ENCODE data around the gene RAP1GAP2.
A peak's percentile ranks its signal among the peaks of the same experiment; 100 is the strongest.

The RAP1GAP2 gene

DNA sequence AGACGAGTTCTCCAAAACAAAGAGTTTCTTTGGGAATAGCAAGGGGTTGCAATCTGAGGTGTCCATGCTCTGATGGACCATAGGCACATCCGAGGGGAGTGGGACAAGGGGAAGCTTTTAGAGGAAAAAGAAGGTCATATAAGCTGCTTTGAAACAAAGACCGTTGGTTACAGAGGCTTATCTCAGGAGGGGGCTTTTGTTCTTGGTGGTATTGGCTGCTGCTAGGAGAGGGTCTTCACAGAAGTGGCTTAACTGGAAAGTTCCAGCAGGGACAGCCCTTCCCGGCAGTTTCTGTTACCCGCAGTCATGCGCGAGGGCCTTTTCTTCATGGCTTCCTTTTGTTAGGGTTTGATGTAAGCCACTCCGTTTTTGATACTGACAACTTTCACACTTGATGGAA lies 76.0 kb downstream of the RAP1GAP2 start:
- Histone ChIP-seq H3K27ac (ENCODE audit: low read depth, low read length) (peak overlapping the region; percentile 81), H3K27me3 (ENCODE audit: control insufficient read depth, insufficient read depth, low read length) (no peaks in the 10 kb centered on the region), H3K9ac (ENCODE audit: low read depth, low read length) (peak overlapping the region; percentile 8; the same call in 1 of the 2 replicates), H3K4me1 (ENCODE audit: control insufficient read depth, insufficient read depth, low read length) (peaks cover 50% of the 10 kb centered on the region), H3K36me3 (ENCODE audit: control insufficient read depth, insufficient read depth, low read length) (no peaks in the 10 kb centered on the region), H3K4me3 (ENCODE audit: low read depth, low read length) (no peak overlapping the region), H3K9me3 (ENCODE audit: control insufficient read depth, insufficient read depth, low read length) (no peaks in the 10 kb centered on the region)

GRCh38 chr17:2874189-2874686 lies 78.0 kb downstream of the RAP1GAP2 start:
- no peaks in the 10 kb centered on the region for H3K27me3 ChIP-seq (ENCODE audit: control insufficient read depth, insufficient read depth, low read length)
- no peaks in the 10 kb centered on the region for H3K9me3 ChIP-seq (ENCODE audit: control insufficient read depth, insufficient read depth, low read length)
- H3K9ac ChIP-seq (ENCODE audit: low read depth, low read length): peak overlapping the region; percentile 77
- H3K4me1 ChIP-seq (ENCODE audit: control insufficient read depth, insufficient read depth, low read length): peaks cover 50% of the 10 kb centered on the region
- H3K4me3 ChIP-seq (ENCODE audit: low read depth, low read length): peak overlapping the region; percentile 41
- peak overlapping the region; percentile 96 for H3K27ac ChIP-seq (ENCODE audit: low read depth, low read length)
- H3K36me3 ChIP-seq (ENCODE audit: control insufficient read depth, insufficient read depth, low read length): no peaks in the 10 kb centered on the region

GRCh38 chr17:2875608-2876007 lies 79.4 kb downstream of the RAP1GAP2 start:
- H3K4me1 ChIP-seq (ENCODE audit: control insufficient read depth, insufficient read depth, low read length): peaks cover 48% of the 10 kb centered on the region
- H3K36me3 ChIP-seq (ENCODE audit: control insufficient read depth, insufficient read depth, low read length): no peaks in the 10 kb centered on the region
- no peak overlapping the region for H3K9ac ChIP-seq (ENCODE audit: low read depth, low read length)
- no peaks in the 10 kb centered on the region for H3K27me3 ChIP-seq (ENCODE audit: control insufficient read depth, insufficient read depth, low read length)
- no peak overlapping the region; the same call in 1 of the 2 replicates for H3K4me3 ChIP-seq (ENCODE audit: low read depth, low read length)
- H3K9me3 ChIP-seq (ENCODE audit: control insufficient read depth, insufficient read depth, low read length): no peaks in the 10 kb centered on the region
- no peak overlapping the region for H3K27ac ChIP-seq (ENCODE audit: low read depth, low read length)

GRCh38 chr17:2876467-2876866 lies 80.2 kb downstream of the RAP1GAP2 start:
- Histone ChIP-seq H3K36me3 (ENCODE audit: control insufficient read depth, insufficient read depth, low read length) (no peaks in the 10 kb centered on the region), H3K27ac (ENCODE audit: low read depth, low read length) (no peak overlapping the region), H3K4me3 (ENCODE audit: low read depth, low read length) (no peak overlapping the region)

GRCh38 chr17:2878751-2879254 lies 82.6 kb downstream of the RAP1GAP2 start:
- H3K9me3 ChIP-seq (ENCODE audit: control insufficient read depth, insufficient read depth, low read length): no peaks in the 10 kb centered on the region
- H3K36me3 ChIP-seq (ENCODE audit: control insufficient read depth, insufficient read depth, low read length): no peaks in the 10 kb centered on the region
- H3K27ac ChIP-seq (ENCODE audit: low read depth, low read length): no peak overlapping the region
- peaks cover 42% of the 10 kb centered on the region for H3K4me1 ChIP-seq (ENCODE audit: control insufficient read depth, insufficient read depth, low read length)
- H3K9ac ChIP-seq (ENCODE audit: low read depth, low read length): no peak overlapping the region
- no peak overlapping the region for H3K4me3 ChIP-seq (ENCODE audit: low read depth, low read length)
- H3K27me3 ChIP-seq (ENCODE audit: control insufficient read depth, insufficient read depth, low read length): no peaks in the 10 kb centered on the region

More at GRCh38 chr17:2876467-2876866, 80.2 kb downstream of the RAP1GAP2 start:
- H3K4me1 ChIP-seq (ENCODE audit: control insufficient read depth, insufficient read depth, low read length): peaks cover 44% of the 10 kb centered on the region
- no peaks in the 10 kb centered on the region for H3K27me3 ChIP-seq (ENCODE audit: control insufficient read depth, insufficient read depth, low read length)
- no peaks in the 10 kb centered on the region for H3K9me3 ChIP-seq (ENCODE audit: control insufficient read depth, insufficient read depth, low read length)
- no peak overlapping the region for H3K9ac ChIP-seq (ENCODE audit: low read depth, low read length)

DNA sequence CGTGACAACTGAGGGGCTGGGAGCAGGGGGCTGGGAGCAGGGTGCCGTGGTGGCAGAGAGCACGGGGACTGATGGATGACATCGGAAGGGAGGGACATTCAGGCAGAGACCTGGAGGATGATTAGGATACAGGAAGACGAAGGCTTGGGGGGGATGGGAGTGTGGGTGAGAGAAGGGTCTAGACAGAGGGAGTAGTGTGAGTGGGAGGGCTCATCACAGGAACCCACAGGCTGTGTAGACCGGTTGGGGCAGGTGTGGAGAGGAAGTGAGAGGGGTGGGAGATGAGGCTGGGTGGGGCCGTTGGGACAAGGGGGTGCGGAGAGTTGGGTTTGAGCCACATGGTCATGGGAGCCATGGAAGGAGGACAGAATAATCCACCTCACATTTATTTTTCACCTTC lies 83.8 kb downstream of the RAP1GAP2 start:
- H3K9me3 ChIP-seq (ENCODE audit: control insufficient read depth, insufficient read depth, low read length): no peaks in the 10 kb centered on the region
- H3K27ac ChIP-seq (ENCODE audit: low read depth, low read length): no peak overlapping the region
- H3K36me3 ChIP-seq (ENCODE audit: control insufficient read depth, insufficient read depth, low read length): no peaks in the 10 kb centered on the region

DNA sequence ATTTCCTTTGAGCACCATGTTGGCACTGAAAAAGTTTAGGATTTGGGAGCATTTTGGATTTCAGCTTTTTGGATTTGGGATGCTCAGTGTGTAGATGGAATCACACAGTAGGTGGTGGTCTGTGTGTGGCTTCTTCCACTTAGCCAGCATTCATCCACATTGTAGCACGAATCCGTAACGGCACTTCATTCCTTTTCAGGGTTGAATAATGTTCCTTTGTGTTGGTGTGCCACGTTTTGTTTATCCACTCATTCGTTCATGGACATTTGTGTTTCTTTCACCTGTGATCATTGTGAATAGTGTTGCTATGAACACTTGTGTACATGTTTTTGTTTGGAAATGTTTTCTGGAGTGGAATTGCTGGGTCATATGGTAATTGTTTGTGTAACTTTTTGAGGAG lies 85.1 kb downstream of the RAP1GAP2 start:
- no peaks in the 10 kb centered on the region for H3K9me3 ChIP-seq (ENCODE audit: control insufficient read depth, insufficient read depth, low read length)
- H3K4me3 ChIP-seq (ENCODE audit: low read depth, low read length): no peak overlapping the region
- no peak overlapping the region for H3K9ac ChIP-seq (ENCODE audit: low read depth, low read length)
- H3K27me3 ChIP-seq (ENCODE audit: control insufficient read depth, insufficient read depth, low read length): no peaks in the 10 kb centered on the region
- H3K36me3 ChIP-seq (ENCODE audit: control insufficient read depth, insufficient read depth, low read length): no peaks in the 10 kb centered on the region
- no peak overlapping the region for H3K27ac ChIP-seq (ENCODE audit: low read depth, low read length)
- H3K4me1 ChIP-seq (ENCODE audit: control insufficient read depth, insufficient read depth, low read length): peaks cover 34% of the 10 kb centered on the region

More for the DNA sequence above, 83.8 kb downstream of the RAP1GAP2 start:
- no peak overlapping the region for H3K9ac ChIP-seq (ENCODE audit: low read depth, low read length)
- H3K4me1 ChIP-seq (ENCODE audit: control insufficient read depth, insufficient read depth, low read length): peaks cover 38% of the 10 kb centered on the region
- no peaks in the 10 kb centered on the region for H3K27me3 ChIP-seq (ENCODE audit: control insufficient read depth, insufficient read depth, low read length)
- no peak overlapping the region for H3K4me3 ChIP-seq (ENCODE audit: low read depth, low read length)

DNA sequence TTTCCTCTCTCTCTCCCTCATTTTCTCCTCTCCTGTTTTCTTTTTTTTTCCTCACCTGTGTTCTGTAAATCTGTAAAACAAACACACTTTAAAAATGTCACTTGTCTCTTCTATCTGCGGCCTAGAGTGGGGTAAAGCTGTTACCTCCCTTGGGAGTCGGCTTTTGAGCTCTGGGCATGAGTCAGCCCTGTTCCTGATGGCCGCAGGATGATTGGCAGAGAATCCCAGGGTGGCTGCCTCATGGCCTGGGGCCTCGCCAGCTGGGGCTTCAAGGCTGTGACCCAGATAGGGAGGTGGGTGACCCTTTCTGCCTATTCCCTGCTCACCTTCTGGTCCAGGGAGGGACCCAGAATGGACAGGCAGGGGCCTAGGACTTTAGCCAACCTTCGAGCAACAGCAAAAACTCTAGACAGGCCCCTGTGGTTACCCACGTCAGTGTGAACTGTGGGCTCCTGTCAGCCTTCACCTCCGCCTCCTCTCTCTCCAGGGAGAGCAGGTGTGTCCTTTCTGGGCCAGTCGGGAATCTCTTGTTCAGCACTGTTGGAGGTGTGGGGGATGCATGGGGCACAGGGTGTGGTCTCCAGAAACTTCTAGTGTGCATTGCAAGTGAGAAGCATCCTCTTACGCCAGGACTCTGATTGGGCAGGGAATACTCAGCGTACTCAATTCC lies 87.4 kb downstream of the RAP1GAP2 start:
- H3K27ac ChIP-seq (ENCODE audit: low read depth, low read length): peak overlapping the region; percentile 68
- H3K36me3 ChIP-seq (ENCODE audit: control insufficient read depth, insufficient read depth, low read length): no peaks in the 10 kb centered on the region
- H3K27me3 ChIP-seq (ENCODE audit: control insufficient read depth, insufficient read depth, low read length): no peaks in the 10 kb centered on the region
- H3K9me3 ChIP-seq (ENCODE audit: control insufficient read depth, insufficient read depth, low read length): no peaks in the 10 kb centered on the region
- no peak overlapping the region for H3K4me3 ChIP-seq (ENCODE audit: low read depth, low read length)
- H3K9ac ChIP-seq (ENCODE audit: low read depth, low read length): no peak overlapping the region
- peaks cover 24% of the 10 kb centered on the region for H3K4me1 ChIP-seq (ENCODE audit: control insufficient read depth, insufficient read depth, low read length)

- Histone ChIP-seq H3K9ac (ENCODE audit: low read depth, low read length) (no peak overlapping the region), H3K36me3 (ENCODE audit: control insufficient read depth, insufficient read depth, low read length) (no peaks in the 10 kb centered on the region), H3K27ac (ENCODE audit: low read depth, low read length) (no peak overlapping the region), H3K4me1 (ENCODE audit: control insufficient read depth, insufficient read depth, low read length) (peaks cover 24% of the 10 kb centered on the region), H3K9me3 (ENCODE audit: control insufficient read depth, insufficient read depth, low read length) (no peaks in the 10 kb centered on the region), H3K27me3 (ENCODE audit: control insufficient read depth, insufficient read depth, low read length) (no peaks in the 10 kb centered on the region), H3K4me3 (ENCODE audit: low read depth, low read length) (no peak overlapping the region)
Observed at GRCh38 chr17:2885733-2886132, 89.5 kb downstream of the RAP1GAP2 start.

DNA sequence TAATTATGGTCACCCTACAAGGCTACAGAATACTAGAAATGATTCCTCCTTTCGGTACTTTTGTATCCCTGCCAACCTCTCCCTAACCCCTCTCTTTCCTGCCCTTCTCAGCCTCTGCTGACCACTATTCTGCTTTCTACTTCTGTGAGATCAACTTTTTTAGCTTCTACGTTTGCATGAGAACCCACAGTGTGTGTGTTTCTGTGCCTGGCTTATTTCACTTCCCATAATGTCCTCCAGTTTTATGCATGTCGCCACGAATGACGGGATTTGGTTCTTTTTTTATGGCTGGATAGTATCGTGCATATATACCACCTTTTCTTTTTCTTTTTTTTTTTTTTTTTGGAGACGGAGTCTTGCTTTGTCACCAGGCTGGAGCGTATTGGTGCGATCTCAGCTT lies 92.1 kb downstream of the RAP1GAP2 start:
- no peaks in the 10 kb centered on the region for H3K27me3 ChIP-seq (ENCODE audit: control insufficient read depth, insufficient read depth, low read length)
- H3K36me3 ChIP-seq (ENCODE audit: control insufficient read depth, insufficient read depth, low read length): 0 out of 2 replicates have a peak, but pooled peaks cover 6% of the 10 kb centered on the region
- no peaks in the 10 kb centered on the region for H3K9me3 ChIP-seq (ENCODE audit: control insufficient read depth, insufficient read depth, low read length)
- no peak overlapping the region for H3K27ac ChIP-seq (ENCODE audit: low read depth, low read length)
- no peak overlapping the region for H3K4me3 ChIP-seq (ENCODE audit: low read depth, low read length)
- H3K9ac ChIP-seq (ENCODE audit: low read depth, low read length): no peak overlapping the region
- peaks cover 22% of the 10 kb centered on the region for H3K4me1 ChIP-seq (ENCODE audit: control insufficient read depth, insufficient read depth, low read length)

- Histone ChIP-seq H3K4me3 (ENCODE audit: low read depth, low read length) (no peak overlapping the region), H3K9ac (ENCODE audit: low read depth, low read length) (no peak overlapping the region), H3K27ac (ENCODE audit: low read depth, low read length) (no peak overlapping the region), H3K27me3 (ENCODE audit: control insufficient read depth, insufficient read depth, low read length) (no peaks in the 10 kb centered on the region), H3K4me1 (ENCODE audit: control insufficient read depth, insufficient read depth, low read length) (peaks cover 19% of the 10 kb centered on the region), H3K9me3 (ENCODE audit: control insufficient read depth, insufficient read depth, low read length) (no peaks in the 10 kb centered on the region), H3K36me3 (ENCODE audit: control insufficient read depth, insufficient read depth, low read length) (0 out of 2 replicates have a peak, but pooled peaks cover 6% of the 10 kb centered on the region)
Observed at GRCh38 chr17:2889256-2889655, 93.0 kb downstream of the RAP1GAP2 start.
